Measurements from ENCODE around the gene RADIL.

- TF ChIP-seq CTCF (conservative IDR thresholded peaks at IDR 0.05; ENCODE audit: low read depth, low read length) (no peak), EZH2phosphoT487 (IDR thresholded peaks at IDR 0.05; ENCODE audit: borderline replicate concordance, low read length) (no peak)
Observed at GRCh38 chr7:4833176-4833575, 50.3 kb downstream of the RADIL start.

All from PC-3 (cell line).